Fibroblast of skin of left quadriceps (primary cell): Measurements from ENCODE around the gene PSMD13.
"Not testable (repeated sequence)": the region's sequence is repeated elsewhere in the genome, so short reads cannot be mapped to it uniquely, and the experiment has no call there.

Source experiments
- DNase-seq, 2 experiments: peaks; one replicate each; pipeline ENCODE4 v3.0.0-alpha.2; 2013; ENCODE audit warnings: low read depth in 2 of 2

PSMD13 gene

DNA sequence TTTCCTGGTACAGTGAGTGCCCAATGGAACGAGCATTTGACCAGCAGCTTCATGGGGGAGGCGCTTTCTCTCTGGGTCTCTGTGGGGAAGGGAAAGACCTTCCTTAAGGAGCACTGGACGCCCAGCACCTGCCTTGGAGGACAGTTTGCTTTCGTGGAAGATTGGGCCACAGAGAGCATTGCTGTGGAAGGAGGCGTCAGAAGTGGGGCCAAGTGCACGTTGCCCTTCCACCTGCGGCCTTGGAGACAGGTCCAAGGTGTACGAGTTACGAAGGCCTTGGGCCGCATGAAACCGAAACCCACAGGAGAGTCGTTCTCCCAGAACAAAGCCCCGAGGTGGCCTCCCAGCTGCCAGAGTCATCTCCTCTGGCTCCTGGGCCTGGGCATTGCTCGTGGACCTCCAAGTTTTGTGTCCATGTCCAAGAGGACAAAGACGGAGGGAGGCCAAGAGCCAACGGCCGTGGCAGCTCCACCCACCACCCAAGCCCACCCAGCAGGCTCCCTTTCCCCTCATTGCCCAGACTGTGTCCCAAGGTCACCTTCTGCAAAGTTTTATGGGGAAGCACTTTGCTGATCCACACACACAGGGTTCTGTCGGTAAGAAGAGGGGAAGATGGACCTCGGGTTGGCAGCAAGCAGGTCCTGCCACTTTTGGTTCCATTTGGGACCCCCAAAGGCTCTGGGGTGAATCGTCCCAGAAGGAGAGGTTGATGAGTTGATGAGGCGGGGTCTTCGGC is 35.6 kb downstream of the PSMD13 start:
- no peak for DNase-seq

DNA sequence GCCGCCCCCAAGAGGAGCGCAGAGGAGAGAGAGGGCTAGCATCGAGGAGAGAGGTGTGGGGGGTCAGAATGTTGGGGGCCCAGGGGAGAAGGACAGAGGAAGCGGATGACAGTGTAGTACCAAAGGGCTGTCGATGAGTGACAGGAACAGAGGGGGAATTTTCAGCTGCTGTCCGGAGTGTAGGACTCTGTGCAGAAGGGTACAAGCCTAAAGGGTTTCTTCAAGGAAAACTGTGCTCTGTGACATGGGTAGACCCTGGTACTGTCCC is 36.1 kb downstream of the PSMD13 start:
- no peak for DNase-seq

DNA sequence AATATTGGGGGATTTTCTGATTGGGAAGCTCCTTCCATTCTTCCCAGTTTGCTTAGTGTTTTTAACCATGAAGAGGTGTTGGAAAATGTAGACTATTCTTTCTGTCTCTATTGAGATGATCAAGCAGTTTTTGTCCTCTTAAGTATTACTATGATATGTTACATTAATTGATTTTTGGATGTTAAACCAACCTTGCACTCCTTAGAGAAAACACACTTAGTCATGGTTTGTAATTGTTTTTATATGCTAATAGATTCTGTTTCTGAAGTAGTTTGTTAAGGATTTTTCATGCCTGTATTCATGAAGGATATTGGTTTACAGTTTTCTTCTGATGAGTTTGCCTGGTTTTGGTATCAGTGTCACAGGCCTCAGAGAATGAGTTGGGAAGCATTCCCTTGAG is 39.4 kb downstream of the PSMD13 start:
- no peak for DNase-seq

DNA sequence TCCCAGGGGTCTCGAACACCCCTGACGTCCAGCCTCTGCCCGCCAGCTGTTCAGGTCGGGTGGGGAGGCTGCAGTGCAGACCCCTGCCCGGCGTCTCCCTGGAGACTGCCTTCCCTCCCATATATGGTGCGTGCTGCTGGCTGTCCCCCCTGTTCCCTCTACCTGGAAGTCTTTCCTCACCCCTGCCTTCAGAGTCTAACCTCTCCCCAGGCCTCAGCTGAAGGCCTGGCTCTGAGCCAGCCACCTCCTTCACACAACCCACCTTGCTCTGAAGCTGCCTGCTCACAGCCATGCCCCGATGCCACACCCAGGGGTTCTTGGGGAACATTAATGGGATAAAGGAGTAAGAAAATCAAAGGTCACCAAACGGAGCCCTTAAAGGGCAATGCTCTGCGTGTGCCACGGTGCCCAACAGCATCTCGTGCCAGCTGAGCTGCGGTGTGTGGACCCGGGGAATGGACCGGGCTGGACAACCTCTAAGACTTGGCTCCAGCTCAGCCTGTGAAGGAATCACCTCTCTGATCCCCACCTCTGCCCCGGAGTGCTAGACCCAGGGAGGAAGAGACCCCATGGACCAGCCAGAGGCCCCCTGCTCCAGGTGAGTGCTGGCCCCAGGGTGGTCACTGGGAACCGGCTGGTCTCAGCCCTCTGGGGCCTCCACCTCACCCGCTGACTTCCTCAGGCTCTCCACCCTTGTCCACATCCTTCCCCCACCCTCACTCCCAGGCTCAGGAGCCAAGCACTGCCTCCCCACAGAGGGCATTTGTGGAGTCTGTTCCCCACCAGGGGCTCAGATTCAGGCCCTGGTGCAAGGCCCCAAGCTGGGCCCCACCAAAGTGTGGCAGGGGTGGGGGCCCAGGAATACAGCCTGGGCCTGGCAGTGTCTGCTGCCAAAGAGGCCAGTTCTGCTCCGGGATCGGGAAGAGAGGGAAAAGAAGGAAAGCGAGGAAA is 41.5 kb downstream of the PSMD13 start, which contains the start of gene NLRP6:
TSS of gene NLRP6 (plus strand) at position 407 of the 951 bp plus-strand sequence. CDS start at position 570, 163 bp downstream.
- DNase-seq, result no peak

DNA sequence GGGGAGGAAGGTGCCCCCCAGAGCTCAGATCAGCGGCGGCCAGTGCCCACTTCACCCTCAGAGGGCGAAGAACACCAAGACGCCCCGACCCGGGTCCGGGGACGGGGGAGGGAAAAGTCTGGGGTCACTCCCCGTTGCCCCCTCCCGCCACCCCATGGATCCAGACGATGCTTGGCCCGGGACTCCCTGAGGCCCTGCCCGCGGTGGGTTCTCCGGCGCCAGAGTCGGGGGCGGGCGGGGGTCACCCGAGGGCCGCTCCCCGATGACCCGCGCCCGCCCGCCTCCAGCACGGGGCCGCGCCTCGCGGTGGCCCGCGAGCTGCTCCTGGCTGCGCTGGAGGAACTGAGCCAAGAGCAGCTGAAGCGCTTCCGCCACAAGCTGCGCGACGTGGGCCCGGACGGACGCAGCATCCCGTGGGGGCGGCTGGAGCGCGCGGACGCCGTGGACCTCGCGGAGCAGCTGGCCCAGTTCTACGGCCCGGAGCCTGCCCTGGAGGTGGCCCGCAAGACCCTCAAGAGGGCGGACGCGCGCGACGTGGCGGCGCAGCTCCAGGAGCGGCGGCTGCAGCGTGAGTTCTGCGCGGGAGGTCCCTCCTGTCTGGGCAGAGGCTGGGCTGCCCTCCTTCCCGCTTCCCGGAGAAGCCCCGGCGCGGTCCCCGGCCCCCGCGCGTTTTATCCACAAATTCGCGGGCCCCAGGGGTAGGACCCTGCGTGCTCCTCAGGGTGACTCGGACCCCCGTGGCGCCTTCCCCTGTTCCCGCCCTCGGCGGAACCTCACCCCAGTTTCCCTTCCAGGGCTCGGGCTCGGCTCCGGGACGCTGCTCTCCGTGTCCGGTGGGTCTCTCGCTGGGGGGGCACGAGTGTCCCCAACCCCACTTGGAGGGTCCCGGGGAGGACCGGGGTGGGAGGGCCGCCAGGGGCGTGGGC is 42.5 kb downstream of the PSMD13 start:
- DNase-seq, result no peak

DNA sequence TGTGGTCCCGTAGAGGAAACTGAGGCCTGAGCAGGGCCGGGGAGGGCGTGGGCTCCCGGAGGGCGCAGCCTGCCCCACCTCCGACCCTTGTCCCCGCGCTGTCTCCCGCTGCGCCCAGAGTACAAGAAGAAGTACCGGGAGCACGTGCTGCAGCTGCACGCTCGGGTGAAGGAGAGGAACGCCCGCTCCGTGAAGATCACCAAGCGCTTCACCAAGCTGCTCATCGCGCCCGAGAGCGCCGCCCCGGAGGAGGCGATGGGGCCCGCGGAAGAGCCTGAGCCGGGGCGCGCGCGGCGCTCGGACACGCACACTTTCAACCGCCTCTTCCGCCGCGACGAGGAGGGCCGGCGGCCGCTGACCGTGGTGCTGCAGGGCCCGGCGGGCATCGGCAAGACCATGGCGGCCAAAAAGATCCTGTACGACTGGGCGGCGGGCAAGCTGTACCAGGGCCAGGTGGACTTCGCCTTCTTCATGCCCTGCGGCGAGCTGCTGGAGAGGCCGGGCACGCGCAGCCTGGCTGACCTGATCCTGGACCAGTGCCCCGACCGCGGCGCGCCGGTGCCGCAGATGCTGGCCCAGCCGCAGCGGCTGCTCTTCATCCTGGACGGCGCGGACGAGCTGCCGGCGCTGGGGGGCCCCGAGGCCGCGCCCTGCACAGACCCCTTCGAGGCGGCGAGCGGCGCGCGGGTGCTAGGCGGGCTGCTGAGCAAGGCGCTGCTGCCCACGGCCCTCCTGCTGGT is 43.4 kb downstream of the PSMD13 start:
- DNase-seq, result no peak

DNA sequence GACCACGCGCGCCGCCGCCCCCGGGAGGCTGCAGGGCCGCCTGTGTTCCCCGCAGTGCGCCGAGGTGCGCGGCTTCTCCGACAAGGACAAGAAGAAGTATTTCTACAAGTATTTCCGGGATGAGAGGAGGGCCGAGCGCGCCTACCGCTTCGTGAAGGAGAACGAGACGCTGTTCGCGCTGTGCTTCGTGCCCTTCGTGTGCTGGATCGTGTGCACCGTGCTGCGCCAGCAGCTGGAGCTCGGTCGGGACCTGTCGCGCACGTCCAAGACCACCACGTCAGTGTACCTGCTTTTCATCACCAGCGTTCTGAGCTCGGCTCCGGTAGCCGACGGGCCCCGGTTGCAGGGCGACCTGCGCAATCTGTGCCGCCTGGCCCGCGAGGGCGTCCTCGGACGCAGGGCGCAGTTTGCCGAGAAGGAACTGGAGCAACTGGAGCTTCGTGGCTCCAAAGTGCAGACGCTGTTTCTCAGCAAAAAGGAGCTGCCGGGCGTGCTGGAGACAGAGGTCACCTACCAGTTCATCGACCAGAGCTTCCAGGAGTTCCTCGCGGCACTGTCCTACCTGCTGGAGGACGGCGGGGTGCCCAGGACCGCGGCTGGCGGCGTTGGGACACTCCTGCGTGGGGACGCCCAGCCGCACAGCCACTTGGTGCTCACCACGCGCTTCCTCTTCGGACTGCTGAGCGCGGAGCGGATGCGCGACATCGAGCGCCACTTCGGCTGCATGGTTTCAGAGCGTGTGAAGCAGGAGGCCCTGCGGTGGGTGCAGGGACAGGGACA is 44.1 kb downstream of the PSMD13 start:
- DNase-seq, result no peak

DNA sequence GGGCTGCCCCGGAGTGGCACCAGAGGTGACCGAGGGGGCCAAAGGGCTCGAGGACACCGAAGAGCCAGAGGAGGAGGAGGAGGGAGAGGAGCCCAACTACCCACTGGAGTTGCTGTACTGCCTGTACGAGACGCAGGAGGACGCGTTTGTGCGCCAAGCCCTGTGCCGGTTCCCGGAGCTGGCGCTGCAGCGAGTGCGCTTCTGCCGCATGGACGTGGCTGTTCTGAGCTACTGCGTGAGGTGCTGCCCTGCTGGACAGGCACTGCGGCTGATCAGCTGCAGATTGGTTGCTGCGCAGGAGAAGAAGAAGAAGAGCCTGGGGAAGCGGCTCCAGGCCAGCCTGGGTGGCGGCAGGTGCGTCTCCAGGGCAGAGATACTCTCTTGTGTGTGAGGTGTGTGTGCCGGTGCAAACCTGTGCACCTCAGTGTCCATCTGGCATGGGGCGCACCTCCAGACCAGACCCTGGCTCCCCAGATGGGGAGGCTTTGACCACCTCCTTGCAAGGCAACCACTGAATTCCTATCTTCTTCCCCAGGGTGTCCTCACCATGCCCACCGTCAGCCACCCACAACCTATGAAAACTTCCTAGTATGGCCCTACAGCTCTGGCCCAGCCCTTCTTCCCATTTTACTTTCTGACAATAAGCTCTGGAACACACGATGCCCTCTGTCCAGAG is 44.8 kb downstream of the PSMD13 start:
- DNase-seq, result no peak

DNA sequence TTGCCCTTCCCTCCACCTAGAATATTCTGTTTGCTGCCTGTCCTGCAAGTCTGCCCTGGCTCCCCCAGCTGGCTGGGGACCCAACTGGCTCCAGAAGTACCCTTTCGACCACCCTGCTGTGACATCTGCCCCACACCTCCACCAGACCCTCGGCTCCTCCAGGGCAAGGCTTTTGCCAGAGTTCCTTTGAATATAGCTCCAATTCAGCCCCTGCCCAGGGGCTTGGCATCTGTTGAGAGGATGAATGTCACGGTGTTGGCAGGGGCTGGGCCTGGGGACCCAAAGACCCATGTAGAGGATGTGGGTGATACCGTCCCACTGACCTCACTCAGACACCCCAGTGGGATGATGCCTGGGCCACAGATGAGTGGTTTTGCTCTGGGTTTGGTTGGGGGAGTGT is 45.4 kb downstream of the PSMD13 start:
- DNase-seq, result no peak

DNA sequence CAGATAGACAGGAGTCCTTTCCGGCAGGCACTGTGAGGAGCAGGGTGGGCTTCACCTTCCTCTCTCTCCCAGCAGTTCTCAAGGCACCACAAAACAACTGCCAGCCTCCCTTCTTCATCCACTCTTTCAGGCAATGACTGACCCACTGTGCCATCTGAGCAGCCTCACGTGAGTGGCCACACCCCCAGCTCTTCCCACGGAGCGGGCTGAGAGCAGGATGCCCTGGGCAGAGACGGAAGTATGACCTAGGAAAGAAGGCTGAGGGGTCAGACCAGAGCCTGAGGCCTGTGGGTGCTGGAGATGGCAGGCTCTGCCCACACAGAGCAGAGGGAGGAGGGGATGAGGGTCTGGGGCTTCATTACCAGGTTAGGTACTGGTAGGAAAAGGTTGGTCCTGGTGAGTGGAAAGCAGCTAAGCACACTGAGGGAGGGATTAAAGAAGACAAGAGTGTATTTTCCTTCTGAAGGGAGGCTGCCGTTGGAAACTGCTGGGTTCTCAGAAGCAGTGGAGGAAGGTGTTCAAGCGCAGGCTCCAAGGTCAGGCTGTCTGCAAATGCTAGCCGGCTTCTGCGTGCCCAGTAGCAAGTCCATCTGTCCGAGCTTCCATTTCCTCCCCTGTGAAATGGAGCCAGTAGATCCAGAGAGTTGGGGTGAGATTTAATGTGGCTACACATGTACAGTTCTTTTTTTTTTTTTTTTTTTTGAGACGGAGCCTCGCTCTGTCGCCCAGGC is 46.0 kb downstream of the PSMD13 start:
- DNase-seq, result no peak

DNA sequence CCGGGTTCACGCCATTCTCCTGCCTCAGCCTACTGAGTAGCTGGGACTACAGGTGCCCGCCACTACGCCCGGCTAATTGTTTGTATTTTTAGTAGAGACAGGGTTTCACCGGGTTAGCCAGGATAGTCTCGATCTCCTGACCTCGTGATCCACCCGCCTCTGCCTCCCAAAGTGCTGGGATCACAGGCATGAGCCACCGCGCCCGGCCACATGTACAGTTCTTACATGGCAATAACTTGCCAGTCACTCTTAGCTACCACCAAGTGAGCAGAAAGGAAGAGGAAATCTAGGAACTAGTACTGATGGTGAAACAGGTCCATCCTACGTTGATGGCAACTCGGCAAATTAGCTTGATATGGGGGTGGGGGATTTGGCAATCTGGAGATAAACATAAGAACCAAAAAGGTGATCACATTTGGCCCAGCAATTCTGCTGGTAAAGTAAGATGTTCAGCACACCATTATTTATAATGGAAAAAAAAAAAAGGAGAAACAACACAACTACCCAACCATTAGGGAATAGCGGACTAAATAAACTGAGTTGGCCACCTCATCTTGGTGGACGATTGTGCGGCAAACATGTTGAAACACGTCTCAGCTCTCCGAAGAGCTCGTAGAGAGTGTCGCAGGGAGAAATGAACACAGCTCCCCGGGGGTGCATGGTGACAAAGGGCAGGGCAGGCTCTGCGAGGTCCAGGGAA is 46.8 kb downstream of the PSMD13 start:
- no peak for DNase-seq

DNA sequence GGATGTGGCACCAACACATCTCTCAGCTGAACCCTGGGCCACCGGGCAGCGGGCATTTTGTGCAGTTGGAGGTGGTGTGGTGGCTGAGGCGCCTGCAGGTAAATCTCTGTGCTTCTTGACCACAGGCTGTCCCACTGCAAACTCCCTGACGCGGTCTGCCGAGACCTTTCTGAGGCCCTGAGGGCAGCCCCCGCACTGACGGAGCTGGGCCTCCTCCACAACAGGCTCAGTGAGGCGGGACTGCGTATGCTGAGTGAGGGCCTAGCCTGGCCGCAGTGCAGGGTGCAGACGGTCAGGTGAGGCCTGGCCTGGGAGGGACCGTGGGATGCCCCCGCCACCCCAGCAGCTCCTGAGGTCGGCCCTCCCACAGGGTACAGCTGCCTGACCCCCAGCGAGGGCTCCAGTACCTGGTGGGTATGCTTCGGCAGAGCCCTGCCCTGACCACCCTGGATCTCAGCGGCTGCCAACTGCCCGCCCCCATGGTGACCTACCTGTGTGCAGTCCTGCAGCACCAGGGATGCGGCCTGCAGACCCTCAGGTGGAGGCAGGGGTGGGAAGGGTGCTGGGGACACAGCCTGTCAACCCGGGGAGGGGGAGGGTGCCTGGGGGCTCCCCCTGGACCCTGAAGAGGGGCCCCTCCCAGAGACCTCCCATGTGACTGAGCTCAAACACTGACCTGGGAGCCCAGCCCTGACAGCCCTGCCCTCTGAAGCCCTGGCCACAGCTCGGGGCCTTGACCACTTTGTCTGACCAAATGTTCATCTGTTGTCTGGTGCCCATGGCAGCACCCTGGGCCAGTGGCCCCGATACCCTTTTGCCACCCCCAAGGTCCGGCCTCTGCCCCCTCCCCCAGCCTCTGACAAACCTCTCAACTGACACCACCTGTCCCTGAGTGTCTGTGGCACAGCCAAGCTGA is 47.6 kb downstream of the PSMD13 start:
- DNase-seq, result no peak

DNA sequence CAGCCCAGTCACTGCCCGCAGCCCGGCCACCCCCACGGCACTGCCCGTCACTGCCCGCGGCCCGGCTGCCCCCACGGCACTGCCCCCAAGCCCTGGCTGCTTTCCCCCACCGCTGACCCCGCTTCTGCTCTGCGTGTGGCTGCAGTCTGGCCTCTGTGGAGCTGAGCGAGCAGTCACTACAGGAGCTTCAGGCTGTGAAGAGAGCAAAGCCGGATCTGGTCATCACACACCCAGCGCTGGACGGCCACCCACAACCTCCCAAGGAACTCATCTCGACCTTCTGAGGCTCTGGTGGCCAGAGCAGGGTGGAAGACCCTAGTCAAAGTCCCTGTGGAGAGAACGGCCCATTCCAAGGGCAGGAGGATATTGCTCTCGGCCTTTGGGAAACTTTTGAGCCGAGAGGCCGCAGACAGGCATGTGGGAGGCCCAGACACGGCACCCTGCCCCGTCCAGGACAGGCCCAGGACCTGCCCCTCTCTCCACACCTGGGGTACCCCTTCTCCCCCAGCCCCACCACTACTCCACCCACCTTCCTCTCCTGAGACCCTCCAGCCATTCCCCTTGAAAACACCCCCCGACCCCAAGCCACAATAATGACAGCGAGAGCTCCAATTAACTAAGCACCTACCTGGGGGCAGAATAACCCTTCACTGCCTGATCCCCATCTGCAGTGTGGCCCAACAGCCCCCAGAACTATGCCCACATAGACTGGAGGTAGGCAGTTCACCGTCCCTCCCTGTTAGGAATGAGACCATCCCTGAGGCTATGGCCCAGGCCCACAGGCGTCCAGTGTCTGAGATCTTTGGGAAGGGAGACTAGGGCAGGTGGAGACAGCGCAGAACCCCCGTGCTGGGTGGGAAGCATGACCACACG is 48.5 kb downstream of the PSMD13 start:
- DNase-seq, result no peak

DNA sequence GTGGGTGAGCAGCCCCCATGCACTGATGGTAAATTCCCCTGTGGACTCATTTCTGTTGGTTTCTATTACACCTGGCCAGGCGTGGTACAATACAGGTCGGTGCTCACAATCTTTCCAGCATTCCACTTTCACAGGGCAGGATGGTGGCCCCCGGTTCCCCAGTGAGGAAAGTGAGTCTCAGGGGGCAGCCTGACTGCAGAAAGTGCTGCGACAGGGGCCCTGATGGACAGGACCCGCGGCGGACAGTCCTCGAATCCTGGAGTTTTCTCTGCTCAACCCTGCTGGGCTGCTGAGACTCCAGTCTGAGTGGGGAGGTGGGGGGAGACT is 49.1 kb downstream of the PSMD13 start:
- DNase-seq, result no peak

DNA sequence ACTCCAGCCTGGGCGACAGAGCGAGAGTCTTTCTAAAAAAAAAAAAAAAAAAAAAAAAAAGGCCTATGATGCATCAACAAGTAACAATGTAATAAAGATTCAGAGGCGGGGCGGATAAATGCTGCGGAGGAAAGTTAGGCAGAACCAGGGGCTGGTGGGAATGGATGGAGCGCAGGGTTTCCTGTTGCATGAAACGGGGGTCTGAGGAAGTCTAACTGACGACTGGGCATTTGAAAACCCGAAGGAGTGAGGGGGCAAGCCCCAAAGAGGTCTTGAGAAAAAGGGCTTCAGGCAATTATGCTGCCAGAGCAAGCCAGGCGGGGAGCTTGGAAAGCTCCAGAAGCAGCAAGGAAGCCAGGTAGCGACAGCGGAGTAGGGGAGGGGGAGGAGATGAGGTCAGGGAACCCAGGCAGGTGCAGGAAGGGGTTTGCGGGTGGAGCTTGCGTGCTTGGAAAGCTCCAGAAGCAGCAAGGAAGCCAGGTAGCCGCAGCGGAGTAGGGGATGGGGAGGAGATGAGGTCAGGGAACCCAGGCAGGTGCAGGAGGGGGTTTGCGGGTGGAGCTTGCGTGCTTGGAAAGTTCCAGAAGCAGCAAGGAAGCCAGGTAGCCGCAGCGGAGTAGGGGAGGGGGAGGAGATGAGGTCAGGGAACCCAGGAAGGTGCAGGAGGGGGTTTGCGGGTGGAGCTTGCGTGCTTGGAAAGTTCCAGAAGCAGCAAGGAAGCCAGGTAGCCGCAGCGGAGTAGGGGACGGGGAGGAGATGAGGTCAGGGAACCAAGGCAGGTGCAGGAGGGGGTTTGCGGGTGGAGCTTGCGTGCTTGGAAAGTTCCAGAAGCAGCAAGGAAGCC is 50.4 kb downstream of the PSMD13 start:
- not testable (repeated sequence) for DNase-seq
